Endometrial microvascular endothelial cells (primary cell): ENCODE results near the gene JAK2. TPM values are rescaled to one million over a fixed set of nuclear protein-coding genes. Genes with fewer than 3 reads are reported as not detected.

Experiments used
- in situ Hi-C: cut with HindIII; loops from 2 replicates; pipeline ENCODE4 v1.10.0; 2017; ENCODE audit warnings: low sequenced_read_pairs, low pct_unique_long_range_greater_than_20kb; ENCODE audit errors: inconsistent ontology term
- total RNA-seq: library from RNA; depleted of rRNA; stranded (reverse); fragments of >200 nt; gene quantifications from one replicate; pipeline ENCODE4 v1.2.3, GENCODE V29; 2015; ENCODE audit errors: inconsistent ontology term

The JAK2 gene
- total RNA-seq, 1 donor from 2014 or later: 5.2 TPM

- in situ Hi-C loops: no loop called here
Measured at GRCh38 chr9:5112646-5113045, 127.6 kb downstream of the JAK2 start.

DNA sequence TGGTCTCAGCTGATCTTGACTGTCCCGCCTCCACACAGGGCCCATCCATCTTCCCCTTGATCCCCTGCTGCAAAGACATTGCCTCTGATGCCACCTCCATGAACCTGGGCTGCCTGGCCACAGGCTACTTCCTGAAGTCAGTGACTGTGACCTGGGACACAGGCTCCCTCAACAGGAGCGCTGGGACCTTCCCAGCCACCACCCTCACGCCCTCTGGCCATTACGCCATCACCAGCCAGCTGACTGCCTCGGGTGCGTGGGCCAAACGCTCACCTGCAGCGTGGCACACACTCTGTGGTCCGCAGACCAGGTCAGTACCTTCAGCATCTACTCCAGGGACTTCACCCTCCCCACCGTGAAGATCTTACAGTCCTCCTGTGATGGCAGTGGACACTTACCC is 128.5 kb downstream of the JAK2 start:
- in situ Hi-C loops: no loop called here

DNA sequence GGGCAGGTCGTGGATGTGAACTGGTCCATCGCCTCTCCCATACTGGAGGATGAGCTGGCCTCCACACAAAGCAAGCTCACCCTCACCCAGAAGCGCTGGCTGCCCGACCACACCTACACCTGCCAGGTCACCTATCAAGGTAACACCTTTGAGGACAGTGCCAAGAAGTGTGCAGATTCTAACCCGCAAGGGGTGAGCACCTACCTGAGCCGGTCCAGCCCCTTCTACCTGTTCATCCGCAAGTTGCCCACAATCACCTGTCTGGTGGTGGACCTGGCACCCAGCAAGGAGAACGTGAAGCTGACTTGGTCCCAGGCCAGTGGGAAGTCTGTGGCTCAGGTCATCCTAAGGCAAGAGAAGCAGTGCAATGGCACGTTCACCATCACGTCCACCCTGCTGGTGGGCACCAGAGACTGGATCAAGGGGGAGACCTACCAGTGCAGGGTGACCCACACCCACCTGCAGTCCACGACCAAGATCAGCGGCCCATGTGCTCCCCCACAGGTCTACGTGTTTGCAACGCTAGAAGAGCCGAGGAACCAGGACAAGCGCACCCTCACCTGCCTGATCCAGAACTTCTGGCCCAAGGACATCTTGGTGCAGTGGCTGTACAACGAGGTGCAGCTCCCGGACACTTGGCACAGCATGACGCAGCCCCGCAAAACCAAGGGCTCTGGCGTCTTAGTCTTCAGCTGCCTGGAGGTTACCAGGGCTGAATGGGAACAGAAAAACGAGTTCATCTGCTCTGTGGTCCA is 129.1 kb downstream of the JAK2 start:
- in situ Hi-C loops: no loop called here

GRCh38 chr9:5122116-5122515 is 137.0 kb downstream of the JAK2 start:
- in situ Hi-C loops: no loop called here

- in situ Hi-C loops: no loop called here
Measured at GRCh38 chr9:5122516-5122915, 137.4 kb downstream of the JAK2 start.

- in situ Hi-C loops: no loop called here
Measured at GRCh38 chr9:5140151-5140550, 155.1 kb downstream of the JAK2 start.

DNA sequence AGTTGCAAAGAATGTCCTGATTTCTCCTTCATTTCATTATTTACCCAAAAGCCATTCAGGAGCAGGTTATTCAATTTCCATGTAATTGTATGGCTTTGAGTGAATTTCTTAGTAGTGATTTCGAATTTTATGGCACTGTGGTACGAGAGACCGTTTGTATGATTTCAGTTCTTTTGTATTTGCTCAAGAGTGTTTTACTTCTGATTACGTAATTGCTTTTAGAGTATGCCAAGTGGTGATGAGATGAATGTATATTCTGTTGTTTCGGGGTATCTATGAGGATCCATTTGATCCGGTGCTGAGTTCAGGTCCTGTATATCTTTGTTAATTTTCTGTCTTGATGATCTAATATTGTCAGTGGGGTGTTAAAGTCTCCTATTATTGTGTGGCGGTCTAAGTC is 159.1 kb downstream of the JAK2 start:
- in situ Hi-C loops: no loop called here

- in situ Hi-C loops: no loop called here
Measured at GRCh38 chr9:5146241-5146640, 161.2 kb downstream of the JAK2 start.

Other genes with a start within 250 kb of the JAK2 start
- gene AK3, start 244.1 kb upstream of the JAK2 start, total RNA-seq: 39.6 TPM
- 16.0 TPM for gene RCL1, start 192.3 kb upstream of the JAK2 start, total RNA-seq
- not detected for gene INSL6, start 200.4 kb downstream of the JAK2 start, total RNA-seq
- gene INSL4, start 246.1 kb downstream of the JAK2 start, total RNA-seq: not detected